ENCODE measurements around the gene CALHM5. TPM values are rescaled to one million over a fixed set of nuclear protein-coding genes. Genes with fewer than 3 reads are reported as not detected.

CALHM5 gene
- total RNA-seq, 1 experiment from 2014 or later: 1.1 TPM

DNA sequence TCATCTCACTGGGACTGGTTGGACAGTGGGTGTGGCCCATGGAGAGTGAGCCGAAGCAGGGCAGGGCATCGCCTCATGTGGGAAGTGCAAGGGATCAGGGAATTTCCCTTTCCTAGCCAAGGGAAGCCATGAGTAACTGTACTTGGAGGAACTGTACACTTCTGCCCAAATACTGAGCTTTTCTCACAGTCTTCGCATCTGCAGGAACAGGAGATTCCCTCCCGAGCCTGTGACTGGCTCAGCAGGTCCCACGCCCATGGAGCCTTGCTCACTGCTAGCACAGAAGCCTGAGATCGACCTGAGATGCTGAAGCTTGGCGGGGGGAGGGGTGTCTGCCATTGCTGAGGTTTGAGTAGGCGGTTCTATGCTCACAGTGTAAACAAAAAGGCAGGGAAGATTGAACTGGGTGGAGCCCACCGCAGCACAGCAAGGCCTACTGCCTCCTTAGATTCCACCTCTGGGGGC lies 10.4 kb upstream of the CALHM5 start:
- H3K4me3 ChIP-seq (ENCODE audit: low read depth, low read length): no peak overlapping the region
- intact Hi-C loops (cut with micrococcal nuclease; ENCODE audit: unreplicated experiment): no loop called here
- BruUV-seq (replicated peaks): no TSS peak
- H3K9me3 ChIP-seq: no peaks in the 10 kb centered on the region
- H3K9me3 Mint-ChIP-seq (ENCODE audit: unreplicated experiment): peaks cover 9% of the 10 kb centered on the region
- POLR2A ChIA-PET: no interaction called here
- H3K27ac Mint-ChIP-seq (ENCODE audit: unreplicated experiment): no peak overlapping the region
- no peaks in the 10 kb centered on the region for H3K27me3 ChIP-seq (replicated peaks; ENCODE audit: control insufficient read depth, insufficient read depth, low read length)
- DNase-seq: peak; percentile 4 to 42
- no peaks in the 10 kb centered on the region for H3K36me3 ChIP-seq (ENCODE audit: control insufficient read depth, insufficient read depth, low read length)
- CTCF ChIA-PET: no interaction called here
- TF ChIP-seq, protein P1, sequence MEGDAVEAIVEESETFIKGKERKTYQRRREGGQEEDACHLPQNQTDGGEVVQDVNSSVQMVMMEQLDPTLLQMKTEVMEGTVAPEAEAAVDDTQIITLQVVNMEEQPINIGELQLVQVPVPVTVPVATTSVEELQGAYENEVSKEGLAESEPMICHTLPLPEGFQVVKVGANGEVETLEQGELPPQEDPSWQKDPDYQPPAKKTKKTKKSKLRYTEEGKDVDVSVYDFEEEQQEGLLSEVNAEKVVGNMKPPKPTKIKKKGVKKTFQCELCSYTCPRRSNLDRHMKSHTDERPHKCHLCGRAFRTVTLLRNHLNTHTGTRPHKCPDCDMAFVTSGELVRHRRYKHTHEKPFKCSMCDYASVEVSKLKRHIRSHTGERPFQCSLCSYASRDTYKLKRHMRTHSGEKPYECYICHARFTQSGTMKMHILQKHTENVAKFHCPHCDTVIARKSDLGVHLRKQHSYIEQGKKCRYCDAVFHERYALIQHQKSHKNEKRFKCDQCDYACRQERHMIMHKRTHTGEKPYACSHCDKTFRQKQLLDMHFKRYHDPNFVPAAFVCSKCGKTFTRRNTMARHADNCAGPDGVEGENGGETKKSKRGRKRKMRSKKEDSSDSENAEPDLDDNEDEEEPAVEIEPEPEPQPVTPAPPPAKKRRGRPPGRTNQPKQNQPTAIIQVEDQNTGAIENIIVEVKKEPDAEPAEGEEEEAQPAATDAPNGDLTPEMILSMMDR (IDR thresholded peaks at IDR 0.05; ENCODE audit: insufficient read depth in 1 of 2, low read depth in 1 of 2, low read length in 1 of 2, severe bottlenecking in 1 of 2, unreplicated experiment in 1 of 2): no peak
- peaks cover 5% of the 10 kb centered on the region for H3K36me3 Mint-ChIP-seq (ENCODE audit: insufficient read depth, unreplicated experiment)
- H3K27me3 Mint-ChIP-seq (ENCODE audit: insufficient read depth, unreplicated experiment): peaks cover 5% of the 10 kb centered on the region
- H3K4me1 Mint-ChIP-seq (ENCODE audit: low read depth, unreplicated experiment): no peaks in the 10 kb centered on the region
- H3K4me1 ChIP-seq: 0 out of 2 replicates have a peak, but pooled peaks cover 4% of the 10 kb centered on the region
- no peak overlapping the region for H3K4me3 Mint-ChIP-seq (ENCODE audit: unreplicated experiment)

DNA sequence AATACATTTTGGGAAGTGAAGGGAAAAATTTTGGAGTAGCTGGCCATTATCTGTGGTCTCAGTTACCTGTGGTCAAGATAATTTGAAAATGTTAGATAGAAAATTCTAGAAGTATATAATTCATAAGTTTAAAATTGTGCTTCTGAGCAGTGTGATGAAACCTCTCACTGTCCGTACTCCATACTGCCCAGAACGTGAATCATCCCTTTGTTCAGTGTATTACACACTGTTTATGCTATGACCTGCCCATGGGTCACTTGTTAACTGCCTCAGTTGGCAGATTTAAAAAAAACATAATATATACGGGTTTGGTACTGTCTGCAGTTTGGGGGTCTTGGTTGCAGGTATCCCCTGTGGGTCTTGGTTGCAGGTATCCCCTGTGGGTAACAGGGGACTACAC lies 4.1 kb upstream of the CALHM5 start:
- no peak overlapping the region for H3K4me3 ChIP-seq (ENCODE audit: low read depth, low read length)
- no TSS peak for BruUV-seq (replicated peaks)
- no peaks in the 10 kb centered on the region for H3K27me3 ChIP-seq (replicated peaks; ENCODE audit: control insufficient read depth, insufficient read depth, low read length)
- POLR2A ChIA-PET: no interaction called here
- no peaks in the 10 kb centered on the region for H3K36me3 ChIP-seq (ENCODE audit: control insufficient read depth, insufficient read depth, low read length)
- intact Hi-C loops (cut with micrococcal nuclease; ENCODE audit: unreplicated experiment): no loop called here
- no peaks in the 10 kb centered on the region for H3K4me1 Mint-ChIP-seq (ENCODE audit: low read depth, unreplicated experiment)
- CTCF ChIA-PET: no interaction called here
- H3K4me3 Mint-ChIP-seq (ENCODE audit: unreplicated experiment): no peak overlapping the region
- peaks cover 5% of the 10 kb centered on the region; the same call in 1 of the 2 replicates for H3K9me3 ChIP-seq
- H3K9me3 Mint-ChIP-seq (ENCODE audit: unreplicated experiment): peaks cover 2% of the 10 kb centered on the region
- H3K4me1 ChIP-seq: 0 out of 2 replicates have a peak, but pooled peaks cover 6% of the 10 kb centered on the region
- TF ChIP-seq, protein P1 (IDR thresholded peaks at IDR 0.05; ENCODE audit: insufficient read depth in 1 of 2, low read depth in 1 of 2, low read length in 1 of 2, severe bottlenecking in 1 of 2, unreplicated experiment in 1 of 2): no peak
- H3K27ac Mint-ChIP-seq (ENCODE audit: unreplicated experiment): no peak overlapping the region
- H3K36me3 Mint-ChIP-seq (ENCODE audit: insufficient read depth, unreplicated experiment): peaks cover 6% of the 10 kb centered on the region
- no peak for DNase-seq
- no peaks in the 10 kb centered on the region for H3K27me3 Mint-ChIP-seq (ENCODE audit: insufficient read depth, unreplicated experiment)

DNA sequence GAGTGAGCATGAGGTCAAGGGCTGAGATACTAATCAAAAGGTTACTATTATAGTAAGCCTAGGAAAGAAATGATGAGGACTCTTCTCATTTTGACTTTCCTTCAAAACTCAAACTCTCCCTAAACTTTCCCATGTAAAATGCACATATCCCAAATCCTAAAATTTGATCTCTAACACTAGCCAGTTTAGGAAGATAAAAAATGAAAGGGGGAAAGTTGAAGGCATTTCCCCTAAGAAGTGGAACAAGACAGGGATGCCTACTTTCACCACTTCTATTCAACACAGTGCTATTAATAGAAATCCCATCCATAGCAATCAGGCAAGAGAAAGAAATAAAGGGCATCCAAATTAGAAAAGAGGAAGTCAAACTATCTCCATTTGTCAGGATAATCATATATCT lies 2.9 kb upstream of the CALHM5 start:
- DNase-seq: no peak
- Histone ChIP-seq H3K4me3 (ENCODE audit: low read depth, low read length) (no peak overlapping the region), H3K27me3 (replicated peaks; ENCODE audit: control insufficient read depth, insufficient read depth, low read length) (no peaks in the 10 kb centered on the region), H3K4me1 (0 out of 2 replicates have a peak, but pooled peaks cover 6% of the 10 kb centered on the region), H3K36me3 (ENCODE audit: control insufficient read depth, insufficient read depth, low read length) (no peaks in the 10 kb centered on the region), H3K9me3 (peaks cover 5% of the 10 kb centered on the region; the same call in 1 of the 2 replicates)
- no TSS peak for BruUV-seq (replicated peaks)
- Mint-ChIP-seq H3K27ac (ENCODE audit: unreplicated experiment) (no peak overlapping the region), H3K4me1 (ENCODE audit: low read depth, unreplicated experiment) (peaks cover 4% of the 10 kb centered on the region), H3K27me3 (ENCODE audit: insufficient read depth, unreplicated experiment) (no peaks in the 10 kb centered on the region), H3K9me3 (ENCODE audit: unreplicated experiment) (no peaks in the 10 kb centered on the region), H3K4me3 (ENCODE audit: unreplicated experiment) (no peak overlapping the region), H3K36me3 (ENCODE audit: insufficient read depth, unreplicated experiment) (peaks cover 6% of the 10 kb centered on the region)
- TF ChIP-seq, protein P1 (IDR thresholded peaks at IDR 0.05; ENCODE audit: insufficient read depth in 1 of 2, low read depth in 1 of 2, low read length in 1 of 2, severe bottlenecking in 1 of 2, unreplicated experiment in 1 of 2): no peak
- POLR2A ChIA-PET: no interaction called here
- intact Hi-C loops (cut with micrococcal nuclease; ENCODE audit: unreplicated experiment): no loop called here
- CTCF ChIA-PET: no interaction called here
